HG02852 (cell line): ENCODE measurements around the gene ZNF716.
"Not testable (repeated sequence)": the region's sequence is repeated elsewhere in the genome, so short reads cannot be mapped to it uniquely, and the experiment has no call there.

ENCODE experiments used
- ATAC-seq: cut with Tn5 transposase; IDR thresholded peaks from one replicate; pipeline ENCODE4 v1.9.1; 2021; ENCODE audit warnings: mild to moderate bottlenecking, moderate library complexity; ENCODE audit not compliant: unreplicated experiment

Gene ZNF716

GRCh38 chr7:57425969-57426628 lies 23.9 kb upstream of the ZNF716 start:
- no peak for ATAC-seq

- no peak for ATAC-seq
Measured at GRCh38 chr7:57426629-57427003, 23.4 kb upstream of the ZNF716 start.

GRCh38 chr7:57427146-57427545 lies 22.8 kb upstream of the ZNF716 start:
- ATAC-seq, result no peak

- no peak for ATAC-seq
Measured at GRCh38 chr7:57427594-57427993, 22.4 kb upstream of the ZNF716 start.

- no peak for ATAC-seq
Measured at GRCh38 chr7:57432583-57432982, 17.4 kb upstream of the ZNF716 start.

GRCh38 chr7:57437581-57437980 lies 12.4 kb upstream of the ZNF716 start:
- no peak for ATAC-seq

GRCh38 chr7:57438244-57438643 lies 11.7 kb upstream of the ZNF716 start:
- no peak for ATAC-seq

GRCh38 chr7:57443567-57443966 lies 6.4 kb upstream of the ZNF716 start:
- ATAC-seq, result no peak

DNA sequence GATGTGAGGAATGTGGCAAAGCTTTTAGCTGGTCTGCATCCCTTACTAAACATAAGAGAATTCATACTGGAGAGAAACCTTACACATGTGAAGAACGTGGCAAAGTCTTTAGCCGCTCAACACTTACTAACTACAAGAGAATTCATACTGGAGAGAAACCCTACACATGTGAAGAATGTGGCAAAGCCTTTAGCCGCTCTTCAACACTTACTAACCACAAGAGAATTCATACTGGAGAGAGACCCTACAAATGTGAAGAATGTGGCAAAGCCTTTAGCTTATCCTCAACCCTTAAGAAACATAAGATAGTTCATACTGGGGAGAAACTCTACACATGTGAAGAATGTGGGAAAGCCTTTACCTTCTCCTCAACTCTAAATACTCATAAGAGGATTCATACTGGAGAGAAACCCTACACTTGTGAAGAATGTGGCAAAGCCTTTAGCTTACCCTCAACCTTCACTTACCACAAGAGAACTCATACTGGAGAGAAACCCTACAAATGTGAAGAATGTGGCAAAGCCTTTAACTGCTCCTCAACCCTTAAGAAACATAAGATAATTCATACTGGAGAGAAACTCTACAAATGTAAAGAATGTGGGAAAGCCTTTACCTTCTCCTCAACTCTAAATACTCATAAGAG lies 19.3 kb downstream of the ZNF716 start:
- ATAC-seq, result not testable (repeated sequence)

GRCh38 chr7:57480304-57480703 lies 30.3 kb downstream of the ZNF716 start:
- not testable (repeated sequence) for ATAC-seq

- ATAC-seq, result not testable (repeated sequence)
Measured at GRCh38 chr7:57485022-57485421, 35.0 kb downstream of the ZNF716 start.

GRCh38 chr7:57487957-57488356 lies 38.0 kb downstream of the ZNF716 start:
- ATAC-seq, result no peak

DNA sequence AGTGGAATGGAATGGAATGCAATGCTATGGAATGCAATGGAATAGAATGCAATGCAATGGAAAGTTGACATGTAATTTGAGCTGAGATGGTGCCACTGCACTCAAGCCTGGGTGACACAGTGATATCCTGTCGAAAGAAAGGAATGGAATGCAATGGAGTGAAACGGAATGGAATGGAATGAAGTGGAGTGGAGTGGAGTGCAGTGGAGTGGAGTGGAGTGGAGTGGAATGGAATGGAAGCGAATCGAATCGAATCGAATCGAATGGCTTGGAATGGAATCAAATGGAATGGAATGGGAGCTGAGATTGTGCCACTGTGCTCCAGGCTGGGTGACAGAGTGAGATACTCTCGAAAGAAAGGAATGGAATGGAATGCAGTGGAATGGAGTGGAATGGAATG lies 45.1 kb downstream of the ZNF716 start:
- not testable (repeated sequence) for ATAC-seq

DNA sequence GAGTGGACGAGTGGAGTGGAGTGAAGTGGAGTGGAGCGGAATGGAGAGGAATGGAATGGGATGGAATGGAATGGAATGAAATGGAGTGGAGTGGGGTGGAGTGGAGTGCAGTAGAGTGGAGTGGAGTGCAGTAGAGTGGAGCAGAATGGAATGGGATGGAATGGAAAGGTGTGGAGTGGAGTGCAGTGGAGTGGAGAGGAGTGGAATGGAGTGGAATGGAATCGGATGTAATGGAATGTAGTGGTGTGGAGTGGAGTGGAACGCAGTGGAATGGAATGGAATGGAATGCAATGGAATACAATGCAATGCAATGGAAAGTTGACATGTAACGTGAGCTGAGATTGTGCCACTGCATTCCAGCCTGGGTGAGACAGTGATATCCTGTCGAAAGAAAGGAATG lies 46.4 kb downstream of the ZNF716 start:
- no peak for ATAC-seq

- no peak for ATAC-seq
Measured at GRCh38 chr7:57505176-57505575, 55.2 kb downstream of the ZNF716 start.
